NCI-H748 (cell line): ENCODE results near the gene ZCCHC2.

Experiments
- DNase-seq: peaks from one replicate; lab custom pipeline; 2025; ENCODE audit not compliant: unreplicated experiment; lab: John Stamatoyannopoulos, UW

Gene ZCCHC2

GRCh38 chr18:62607302-62607701 is 84.5 kb downstream of the ZCCHC2 start:
- no peak for DNase-seq

GRCh38 chr18:62607708-62608428 is 85.0 kb downstream of the ZCCHC2 start:
- no peak for DNase-seq

GRCh38 chr18:62609764-62610163 is 86.9 kb downstream of the ZCCHC2 start:
- DNase-seq: peak; percentile 57

GRCh38 chr18:62610351-62610700 is 87.5 kb downstream of the ZCCHC2 start:
- no peak for DNase-seq

GRCh38 chr18:62610701-62611411 is 88.0 kb downstream of the ZCCHC2 start:
- peak; percentile 25 for DNase-seq

GRCh38 chr18:62611453-62612288 is 88.8 kb downstream of the ZCCHC2 start:
- no peak for DNase-seq

- DNase-seq: no peak
Observed at GRCh38 chr18:62612289-62612645, 89.4 kb downstream of the ZCCHC2 start.

GRCh38 chr18:62612776-62613175 is 90.0 kb downstream of the ZCCHC2 start:
- DNase-seq: no peak

GRCh38 chr18:62614494-62614893 is 91.7 kb downstream of the ZCCHC2 start:
- no peak for DNase-seq

- no peak for DNase-seq
Observed at GRCh38 chr18:62616331-62616805, 93.5 kb downstream of the ZCCHC2 start.

GRCh38 chr18:62617793-62618591 is 95.2 kb downstream of the ZCCHC2 start:
- DNase-seq: no peak

GRCh38 chr18:62618735-62619134 is 95.9 kb downstream of the ZCCHC2 start:
- DNase-seq: no peak

- DNase-seq: no peak
Observed at GRCh38 chr18:62621546-62621945, 98.7 kb downstream of the ZCCHC2 start.

GRCh38 chr18:62625019-62625418 is 102.2 kb downstream of the ZCCHC2 start:
- DNase-seq: no peak
